A204.1 (cell line): ENCODE results near the gene DMD.

ENCODE experiments used
- FAIRE-seq: peaks from 2 replicates; lab custom pipeline; 2012; peaks lifted over from hg19 to GRCh38; lab: Jason Lieb, UNC

The DMD gene

DNA sequence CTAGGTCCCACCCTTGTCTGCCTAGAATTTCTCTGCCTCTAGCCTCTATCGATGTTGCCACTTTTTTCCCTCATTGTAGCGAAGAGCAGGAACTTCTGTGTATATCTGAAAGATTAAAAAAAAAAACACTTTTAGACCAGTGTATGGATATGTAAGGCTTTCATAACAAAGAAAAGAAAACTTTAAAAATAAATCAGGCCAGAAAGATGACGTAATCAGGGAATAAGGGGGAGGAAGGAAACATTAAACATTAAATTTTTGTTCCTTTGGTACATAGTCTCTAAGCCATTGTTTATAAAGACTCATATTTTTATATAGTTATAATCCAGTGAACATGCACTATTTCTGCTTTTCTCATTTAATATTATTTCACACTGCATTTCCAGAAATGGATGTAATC, 2113.3 kb downstream of the DMD start:
- FAIRE-seq = no peak

DNA sequence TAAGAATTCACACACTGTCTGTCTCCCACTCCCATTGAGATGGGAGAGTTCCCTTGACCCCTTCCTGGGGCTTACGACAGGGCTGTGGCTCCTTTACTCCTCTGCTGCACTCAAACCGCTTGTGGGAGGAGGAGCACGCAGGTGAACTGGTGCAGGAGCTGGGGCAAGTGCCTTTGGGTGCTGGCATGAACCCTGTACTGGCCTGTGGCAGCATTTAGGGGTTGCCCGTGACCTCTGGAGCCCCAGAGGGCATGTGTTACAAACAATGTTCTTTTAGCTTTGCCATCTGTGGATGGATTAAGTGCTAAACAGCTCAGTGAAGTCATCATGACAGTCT, 2117.7 kb downstream of the DMD start:
- no peak for FAIRE-seq

DNA sequence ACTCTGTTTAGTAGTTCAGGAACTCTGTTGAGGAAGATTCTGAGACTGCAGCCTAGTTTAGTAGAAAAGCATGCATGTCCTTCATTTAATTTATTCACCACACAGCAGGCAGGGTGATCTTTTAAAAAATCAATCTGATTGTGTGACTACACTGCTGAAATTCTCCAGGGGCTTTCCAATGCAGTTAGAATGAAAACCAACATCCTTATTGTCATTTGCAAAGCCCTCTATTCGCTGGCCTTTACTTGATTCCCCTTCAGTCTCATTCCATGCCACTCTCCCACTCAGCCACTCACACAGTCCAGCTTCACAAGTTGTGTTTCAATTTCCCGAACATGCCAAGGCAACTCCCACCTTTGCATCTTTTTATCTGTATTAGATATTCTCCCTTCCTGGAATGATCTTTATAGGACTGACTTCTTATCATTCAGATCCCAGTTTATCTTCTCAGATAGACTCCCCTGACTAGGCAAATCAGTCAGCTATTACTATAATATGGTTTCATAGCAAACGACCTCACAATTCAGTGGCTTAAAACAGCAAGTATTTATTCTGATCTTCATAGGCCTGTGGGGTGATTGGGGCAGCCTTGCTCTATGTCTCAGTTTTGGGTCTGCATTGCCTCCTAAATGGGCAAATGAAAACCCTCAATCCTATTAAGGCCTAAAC, 2118.2 kb downstream of the DMD start:
- no peak for FAIRE-seq

DNA sequence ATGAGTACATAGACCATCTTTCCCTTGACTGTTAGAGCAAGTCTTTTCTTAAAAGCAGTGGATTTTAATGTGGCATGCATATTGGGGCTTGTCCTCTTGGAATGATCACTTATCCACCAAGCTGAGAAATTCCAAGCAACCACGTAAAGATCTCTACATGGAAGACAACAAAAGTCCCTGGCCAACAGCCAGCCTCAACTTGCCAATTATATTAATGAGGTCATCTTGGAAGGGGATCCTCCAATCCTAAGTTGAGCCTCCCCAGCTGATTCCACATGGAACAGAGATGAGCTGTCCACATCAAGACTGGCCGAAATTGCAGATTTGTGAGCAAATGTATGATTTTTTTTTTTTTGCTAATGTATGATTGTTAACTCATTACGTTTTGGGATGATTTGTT, 2118.9 kb downstream of the DMD start:
- FAIRE-seq = no peak

DNA sequence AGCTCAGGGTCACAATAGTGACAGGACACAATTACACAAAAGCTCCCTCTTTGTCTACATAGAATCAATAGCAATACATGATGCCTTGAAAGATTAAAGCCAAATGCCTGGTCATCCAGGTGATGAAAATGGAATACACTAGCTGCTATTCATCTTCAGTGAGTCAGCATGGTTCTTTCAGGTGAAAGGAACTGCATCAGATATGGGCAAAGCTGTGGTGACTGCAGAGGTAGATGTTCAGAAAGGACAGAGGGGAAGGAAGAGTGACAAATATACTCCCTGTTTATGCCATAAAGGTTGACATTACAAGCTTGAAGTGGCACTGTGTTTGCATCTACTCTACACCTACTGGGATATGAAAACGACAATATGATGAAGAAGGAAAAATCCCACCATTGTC, 2119.5 kb downstream of the DMD start:
- no peak for FAIRE-seq

DNA sequence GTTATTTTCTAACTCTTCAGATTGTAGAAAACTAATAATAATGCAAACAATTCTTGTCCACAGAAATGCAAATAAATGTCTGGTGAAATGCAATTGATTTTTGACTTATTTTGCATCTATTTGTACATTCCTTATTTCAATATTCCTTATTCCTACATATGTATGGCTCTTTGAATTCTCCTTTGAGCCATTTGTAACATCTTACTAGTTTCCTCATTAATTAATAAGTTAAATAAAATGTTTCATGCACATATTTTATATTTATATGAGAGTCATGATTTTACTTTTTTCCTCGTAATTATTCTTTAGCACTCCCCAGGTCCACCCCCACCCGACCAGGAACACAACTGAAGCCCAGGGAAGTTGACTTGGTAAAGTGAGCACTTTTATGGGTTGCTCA, 2136.8 kb downstream of the DMD start:
- no peak for FAIRE-seq

DNA sequence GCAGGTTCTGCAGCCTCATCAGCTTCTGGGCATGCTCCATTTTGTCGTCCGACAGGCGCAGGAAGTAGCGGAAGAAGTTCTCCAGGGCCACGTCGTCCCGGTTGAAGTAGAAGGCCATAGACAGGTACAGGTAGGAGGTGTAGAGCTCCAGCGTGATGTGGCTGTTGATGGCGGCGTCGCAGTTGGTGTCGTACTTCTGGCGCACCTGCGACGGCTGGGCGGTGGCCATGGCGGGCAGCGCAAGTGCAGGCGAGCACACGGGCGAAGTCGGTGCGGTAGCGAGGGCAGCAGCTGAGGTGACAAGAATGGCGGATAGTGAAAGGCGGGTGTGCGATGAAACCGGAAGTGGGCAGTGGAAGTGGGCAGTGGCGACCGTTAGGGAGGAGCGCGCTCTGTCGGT, 2139.6 kb downstream of the DMD start, which contains the start of gene FTHL17:
Gene FTHL17, minus strand, starts transcription at position 317 of the 400 bp plus-strand sequence. Its CDS starts 88 bp downstream, at position 229.
- FAIRE-seq = no peak

DNA sequence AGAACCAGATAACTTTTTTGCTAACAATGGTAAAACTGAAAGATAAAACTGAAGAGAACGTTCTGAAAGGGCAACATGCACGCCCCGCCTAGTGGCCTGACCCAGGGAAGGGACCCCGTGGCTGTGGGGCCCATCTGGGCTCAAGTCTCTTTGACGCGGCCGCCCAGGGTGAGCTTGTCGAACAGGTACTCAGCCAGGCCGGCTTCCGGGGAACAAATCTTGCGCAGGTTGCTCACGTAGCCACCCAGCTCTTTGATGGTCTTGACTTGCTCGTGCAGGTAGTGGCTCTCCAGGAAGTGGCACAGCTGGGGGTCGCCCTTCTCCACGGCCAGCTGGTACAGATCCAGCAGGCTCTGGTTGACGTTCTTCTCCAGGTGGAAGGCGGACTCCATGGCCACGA, 2140.1 kb downstream of the DMD start:
- no peak for FAIRE-seq

DNA sequence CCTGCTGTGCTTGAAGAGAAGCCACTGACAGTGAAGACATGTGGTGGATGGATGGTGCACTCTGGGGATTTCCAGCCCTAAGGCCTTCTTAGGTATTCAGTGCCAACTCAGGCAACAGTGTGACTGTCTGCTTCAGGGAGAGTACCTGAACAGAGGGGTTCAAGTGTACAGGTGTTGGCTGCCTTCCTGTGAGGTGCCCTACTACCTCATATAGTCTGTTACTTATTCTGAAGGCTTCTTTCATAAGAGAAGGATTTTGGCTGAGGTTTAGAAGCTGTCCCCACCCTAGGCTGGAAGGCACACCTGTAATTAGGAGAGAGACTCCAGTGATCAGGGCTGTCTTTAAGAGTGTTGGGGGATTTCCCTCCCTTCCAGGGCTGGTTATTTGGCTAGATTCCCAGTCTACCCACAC, 2141.3 kb downstream of the DMD start:
- no peak for FAIRE-seq
